ENCODE measurements around the gene SEMA6D.

Gene SEMA6D

GRCh38 chr15:47743886-47744285 is 26.6 kb downstream of the SEMA6D start:
- DNase-seq: no peak

- DNase-seq: no peak
Observed at GRCh38 chr15:47744496-47744895, 27.2 kb downstream of the SEMA6D start.

GRCh38 chr15:47744973-47745372 is 27.7 kb downstream of the SEMA6D start:
- DNase-seq: no peak

GRCh38 chr15:47746516-47746915 is 29.2 kb downstream of the SEMA6D start:
- no peak for DNase-seq

- no peak for DNase-seq
Observed at GRCh38 chr15:47750030-47750739, 32.9 kb downstream of the SEMA6D start.

- no peak for DNase-seq
Observed at GRCh38 chr15:47750740-47751262, 33.5 kb downstream of the SEMA6D start.

GRCh38 chr15:47753591-47753990 is 36.3 kb downstream of the SEMA6D start:
- no peak for DNase-seq

- peak in 1 of 3 experiments; percentile 6 for DNase-seq
Observed at GRCh38 chr15:47754312-47754711, 37.0 kb downstream of the SEMA6D start.

GRCh38 chr15:47755941-47756340 is 38.6 kb downstream of the SEMA6D start:
- DNase-seq: no peak

GRCh38 chr15:47756872-47757271 is 39.6 kb downstream of the SEMA6D start:
- no peak for DNase-seq

GRCh38 chr15:47757331-47757730 is 40.0 kb downstream of the SEMA6D start:
- no peak for DNase-seq

- no peak for DNase-seq
Observed at GRCh38 chr15:47762621-47763020, 45.3 kb downstream of the SEMA6D start.

GRCh38 chr15:47764666-47765065 is 47.4 kb downstream of the SEMA6D start:
- no peak for DNase-seq

- DNase-seq: no peak
Observed at GRCh38 chr15:47766406-47766805, 49.1 kb downstream of the SEMA6D start.

- no peak for DNase-seq
Observed at GRCh38 chr15:47767035-47767434, 49.7 kb downstream of the SEMA6D start.

GRCh38 chr15:47768735-47769134 is 51.4 kb downstream of the SEMA6D start:
- DNase-seq: peak in 1 of 3 experiments; percentile 65

GRCh38 chr15:47769166-47769565 is 51.9 kb downstream of the SEMA6D start:
- DNase-seq: no peak

GRCh38 chr15:47773143-47773542 is 55.8 kb downstream of the SEMA6D start:
- DNase-seq: peak in 1 of 3 experiments; percentile 49

GRCh38 chr15:47778263-47778770 is 61.0 kb downstream of the SEMA6D start:
- DNase-seq: no peak

- no peak for DNase-seq
Observed at GRCh38 chr15:47780971-47781370, 63.7 kb downstream of the SEMA6D start.

GRCh38 chr15:47781527-47781926 is 64.2 kb downstream of the SEMA6D start:
- no peak for DNase-seq

- DNase-seq: no peak
Observed at GRCh38 chr15:47784820-47785219, 67.5 kb downstream of the SEMA6D start.

GRCh38 chr15:47786371-47786770 is 69.1 kb downstream of the SEMA6D start:
- DNase-seq: no peak

GRCh38 chr15:47787875-47788274 is 70.6 kb downstream of the SEMA6D start:
- no peak for DNase-seq

GRCh38 chr15:47788685-47789084 is 71.4 kb downstream of the SEMA6D start:
- peak in 1 of 3 experiments; percentile 34 for DNase-seq
